MCF 10A (cell line): ENCODE measurements around the gene RPS6KA2. TPM values are rescaled to one million over a fixed set of nuclear protein-coding genes. Genes with fewer than 3 reads are reported as not detected.

Experiments
- BruUV-seq: library from RNA; stranded (reverse); fragments of 400-500 nt; replicated peaks from 2 replicates; lab custom pipeline; 2021; lab: Mats Ljungman, UMichigan
- CTCF ChIA-PET: fragments of 300-600 bp; sonication (Branson Sonifier 250); formaldehyde crosslinking; extraction: SDS; loops from one replicate; lab custom pipeline; 2021; ENCODE audit warnings: antibody characterized with exemption, inconsistent platforms; lab: Yijun Ruan, JAX
- POLR2A ChIA-PET: fragments of 300-600, 350-650 bp; sonication (Branson Sonifier 250); formaldehyde crosslinking; extraction: SDS; loops from one replicate; lab custom pipeline; 2020; ENCODE audit warnings: antibody characterized with exemption, inconsistent platforms; lab: Yijun Ruan, JAX
- DNase-seq: peaks from one replicate; pipeline ENCODE4 v3.0.0-alpha.2; 2018; ENCODE audit not compliant: unreplicated experiment
- H3K27ac Mint-ChIP-seq: one replicate; pipeline ENCODE4 v1.8.0; 2022; ENCODE audit warnings: mild to moderate bottlenecking, low read depth, mixed read lengths; ENCODE audit not compliant: unreplicated experiment
- H3K27me3 Mint-ChIP-seq: one replicate; pipeline ENCODE4 v1.8.0; 2022; ENCODE audit warnings: mixed read lengths; ENCODE audit not compliant: insufficient read depth, unreplicated experiment
- H3K36me3 Mint-ChIP-seq: one replicate; pipeline ENCODE4 v1.8.0; 2022; ENCODE audit warnings: mild to moderate bottlenecking, moderate library complexity, mixed read lengths; ENCODE audit not compliant: insufficient read depth, unreplicated experiment
- H3K4me1 Mint-ChIP-seq: one replicate; pipeline ENCODE4 v1.8.0; 2022; ENCODE audit warnings: mixed read lengths; ENCODE audit not compliant: insufficient read depth, unreplicated experiment
- H3K4me3 Mint-ChIP-seq: one replicate; pipeline ENCODE4 v1.8.0; 2022; ENCODE audit warnings: mild to moderate bottlenecking, moderate library complexity, mixed read lengths; ENCODE audit not compliant: unreplicated experiment
- H3K9me3 Mint-ChIP-seq: one replicate; pipeline ENCODE4 v1.8.0; 2022; ENCODE audit warnings: mixed read lengths; ENCODE audit not compliant: unreplicated experiment
- CTCF ChIP-seq: fragments of 200-600 bp; IDR thresholded peaks from one replicate; pipeline ENCODE4 v1.8.0; 2022; ENCODE audit warnings: antibody characterized with exemption, mild to moderate bottlenecking; ENCODE audit not compliant: unreplicated experiment
- intact Hi-C: fragments of 100-400 bp; cut with micrococcal nuclease; formaldehyde crosslinking; loops from 2 replicates; pipeline ENCODE4 v1.14.1; 2022
- total RNA-seq: library from RNA; stranded (reverse); gene quantifications from 2 replicates; pipeline ENCODE4 v1.2.3, GENCODE V29; 2022

RPS6KA2 gene
- total RNA-seq, 1 experiment from 2014 or later: 126 TPM

- Mint-ChIP-seq H3K4me1 (peaks cover 6% of the 10 kb centered on the region), H3K27me3 (no peaks in the 10 kb centered on the region), H3K27ac (peak overlapping the region; percentile 9), H3K9me3 (no peaks in the 10 kb centered on the region), H3K4me3 (no peak overlapping the region), H3K36me3 (peaks cover 75% of the 10 kb centered on the region)
- ChIA-PET CTCF (no interaction called here), POLR2A (no interaction called here)
- no TSS peak for BruUV-seq
- no peak for TF ChIP-seq CTCF
- DNase-seq: no peak
- intact Hi-C loops: no loop called here
Observed at GRCh38 chr6:166504100-166504499, 123.0 kb downstream of the RPS6KA2 start.

GRCh38 chr6:166503167-166503744 is 123.8 kb downstream of the RPS6KA2 start:
- peaks cover 6% of the 10 kb centered on the region for H3K4me1 Mint-ChIP-seq
- no peaks in the 10 kb centered on the region for H3K27me3 Mint-ChIP-seq
- no TSS peak for BruUV-seq
- no peak for DNase-seq
- intact Hi-C loops: no loop called here
- no peak overlapping the region for H3K27ac Mint-ChIP-seq
- TF ChIP-seq CTCF: no peak
- POLR2A ChIA-PET: interaction anchor here (0.6 kb wide), 1 partner anchor 65 kb away, joined by 3 read pairs; no protein-coding TSS in a partner anchor
- peaks cover 80% of the 10 kb centered on the region for H3K36me3 Mint-ChIP-seq
- no peak overlapping the region for H3K4me3 Mint-ChIP-seq
- CTCF ChIA-PET: interaction anchor here (1.3 kb wide), 1 partner anchor 10 kb away, joined by 3 read pairs; no protein-coding TSS in a partner anchor
- no peaks in the 10 kb centered on the region for H3K9me3 Mint-ChIP-seq

GRCh38 chr6:166502453-166502852 is 124.6 kb downstream of the RPS6KA2 start:
- ChIA-PET POLR2A (no interaction called here), CTCF (interaction anchor here (0.7 to 1.3 kb wide), 2 partner anchors 10 to 885 kb away, joined by 3 to 5 read pairs; no protein-coding TSS in a partner anchor)
- Mint-ChIP-seq H3K9me3 (no peaks in the 10 kb centered on the region), H3K4me3 (no peak overlapping the region), H3K27me3 (no peaks in the 10 kb centered on the region), H3K36me3 (peaks cover 79% of the 10 kb centered on the region), H3K4me1 (peaks cover 2% of the 10 kb centered on the region), H3K27ac (no peak overlapping the region)
- TF ChIP-seq CTCF: no peak
- BruUV-seq: no TSS peak
- intact Hi-C loops: no loop called here
- DNase-seq: no peak

GRCh38 chr6:166501246-166501645 is 125.8 kb downstream of the RPS6KA2 start:
- H3K9me3 Mint-ChIP-seq: no peaks in the 10 kb centered on the region
- TF ChIP-seq CTCF: no peak
- CTCF ChIA-PET: no interaction called here

More at GRCh38 chr6:166501246-166501645, 125.8 kb downstream of the RPS6KA2 start:
- Mint-ChIP-seq H3K4me1 (no peaks in the 10 kb centered on the region), H3K36me3 (peaks cover 85% of the 10 kb centered on the region), H3K4me3 (no peak overlapping the region), H3K27ac (no peak overlapping the region), H3K27me3 (no peaks in the 10 kb centered on the region)
- no peak for DNase-seq
- POLR2A ChIA-PET: no interaction called here
- intact Hi-C loops: no loop called here
- BruUV-seq: no TSS peak
